H1 (cell line): ENCODE results near the gene NME9. TPM values are rescaled to one million over a fixed set of nuclear protein-coding genes. Genes with fewer than 3 reads are reported as not detected.

Experiments used
- CTCF ChIA-PET: fragments of 300-600 bp; sonication (Branson Sonifier 250); formaldehyde crosslinking; loops from one replicate; lab custom pipeline; 2021; ENCODE audit not compliant: partially characterized antibody; lab: Charles Lee
- POLR2A ChIA-PET: fragments of 300-600 bp; sonication (Branson Sonifier 250); formaldehyde crosslinking; loops from one replicate; lab custom pipeline; 2021; ENCODE audit warnings: inconsistent platforms; ENCODE audit not compliant: partially characterized antibody; lab: Charles Lee
- DNase-seq, 2 experiments: peaks; one replicate each; pipeline versions ENCODE4 v3.0.0 to v3.0.0-alpha.2; 2010 to 2022; ENCODE audit warnings: low spot score in 2 of 2, low read depth in 1 of 2, mixed read lengths in 1 of 2
- FAIRE-seq: peaks from 2 replicates; lab custom pipeline; 2011; peaks lifted over from hg19 to GRCh38; lab: Jason Lieb, UNC
- H2AFZ ChIP-seq: 2 replicates; pipeline ENCODE4 v1.8.1; 2012; ENCODE audit warnings: low read length, inconsistent platforms
- H2AK5ac ChIP-seq: 2 replicates; pipeline ENCODE4 v1.6.1; 2013; ENCODE audit warnings: low read depth, low read length
- H2BK120ac ChIP-seq: replicated peaks from 2 replicates; pipeline ENCODE3; 2013; ENCODE audit warnings: low read depth, low read length, inconsistent platforms
- H2BK12ac ChIP-seq: 2 replicates; pipeline ENCODE4 v1.6.1; 2013; ENCODE audit warnings: low read depth, low read length
- H2BK15ac ChIP-seq: 2 replicates; pipeline ENCODE4 v1.6.1; 2013; ENCODE audit warnings: low read length
- H2BK20ac ChIP-seq: 2 replicates; pipeline ENCODE4 v1.6.1; 2013; ENCODE audit warnings: low read length
- H2BK5ac ChIP-seq: 2 replicates; pipeline ENCODE4 v1.6.1; 2013; ENCODE audit warnings: low read depth, low read length
- H3K14ac ChIP-seq: 2 replicates; pipeline ENCODE4 v1.6.1; 2013; ENCODE audit warnings: inconsistent platforms; ENCODE audit not compliant: insufficient read length
- H3K18ac ChIP-seq: 2 replicates; pipeline ENCODE4 v1.6.1; 2013; ENCODE audit warnings: low read length; ENCODE audit errors: extremely low read depth
- H3K23ac ChIP-seq: 2 replicates; pipeline ENCODE4 v1.6.1; 2013; ENCODE audit warnings: inconsistent platforms; ENCODE audit not compliant: insufficient read length
- H3K23me2 ChIP-seq: 2 replicates; pipeline ENCODE4 v1.6.1; 2013; ENCODE audit warnings: low read depth, low read length
- H3K27ac ChIP-seq: 2 replicates; pipeline ENCODE4 v1.6.1; 2011; ENCODE audit warnings: low read depth, low read length, inconsistent platforms
- H3K27me3 ChIP-seq, 4 experiments: replicated peaks in 1 of 4; 1 replicate in 1 of 4; 2 replicates in 3 of 4; pipeline versions ENCODE4 v1.6.1 to v1.8.1; 2011 to 2013; ENCODE audit warnings: low read length in 3 of 4, mild to moderate bottlenecking in 3 of 4, inconsistent platforms in 2 of 4, mixed read lengths in 2 of 4, moderate library complexity in 1 of 4; ENCODE audit not compliant: control insufficient read depth in 3 of 4, insufficient read depth in 3 of 4; ENCODE audit errors: extremely low read depth in 1 of 4
- H3K36me3 ChIP-seq, 4 experiments: 2 replicates each; pipeline versions ENCODE4 v1.6.1 to v1.8.1; 2011 to 2013; ENCODE audit warnings: mild to moderate bottlenecking in 4 of 4, low read length in 3 of 4, moderate library complexity in 2 of 4, control low read depth in 1 of 4, inconsistent platforms in 1 of 4; ENCODE audit not compliant: insufficient read depth in 4 of 4, control insufficient read depth in 2 of 4
- H3K4ac ChIP-seq: replicated peaks from 2 replicates; pipeline ENCODE3; 2013; ENCODE audit warnings: low read length, low read depth, mixed read lengths, inconsistent platforms; ENCODE audit not compliant: insufficient read length
- H3K4me1 ChIP-seq, 4 experiments: replicated peaks in 1 of 4; 1 replicate in 1 of 4; 2 replicates in 3 of 4; pipeline versions ENCODE4 v1.6.1 to v1.8.1; 2011 to 2013; ENCODE audit warnings: low read length in 3 of 4, inconsistent platforms in 2 of 4, mixed read lengths in 1 of 4; ENCODE audit not compliant: insufficient read depth in 4 of 4, control insufficient read depth in 3 of 4
- H3K4me2 ChIP-seq, 2 experiments: 2 replicates each; pipeline versions ENCODE4 v1.6.1 to v1.8.1; 2011 to 2013; ENCODE audit warnings: low read depth in 2 of 2, low read length in 2 of 2, control low read depth in 1 of 2, inconsistent platforms in 1 of 2, mild to moderate bottlenecking in 1 of 2; ENCODE audit not compliant: insufficient read depth in 1 of 2
- H3K4me3 ChIP-seq, 4 experiments: fragments of 200-600, 300-600 bp in 1 of 4; sonication (generic), shearing (Covaris generic), sonication (Bioruptor Twin) in 1 of 4; 2 replicates each; pipeline versions ENCODE4 v1.5.1 to v1.8.1; 2011 to 2016; ENCODE audit warnings: low read length in 4 of 4, low read depth in 3 of 4, control low read depth in 2 of 4, inconsistent platforms in 2 of 4, mild to moderate bottlenecking in 2 of 4, mixed read lengths in 1 of 4, moderate library complexity in 1 of 4; ENCODE audit not compliant: insufficient read depth in 2 of 4; ENCODE audit errors: extremely low read depth in 1 of 4
- H3K56ac ChIP-seq: replicated peaks from 2 replicates; pipeline ENCODE3; 2013; ENCODE audit warnings: low read depth, mild to moderate bottlenecking, mixed read lengths, low read length, inconsistent platforms; ENCODE audit not compliant: insufficient read length
- H3K79me1 ChIP-seq: 2 replicates; pipeline ENCODE4 v1.6.1; 2013; ENCODE audit warnings: low read depth, low read length, control low read depth
- H3K79me2 ChIP-seq, 2 experiments: 2 replicates each; pipeline versions ENCODE4 v1.6.1 to v1.8.1; 2012 to 2013; ENCODE audit warnings: low read length in 2 of 2, mild to moderate bottlenecking in 2 of 2, inconsistent platforms in 1 of 2; ENCODE audit not compliant: insufficient read depth in 2 of 2, control insufficient read depth in 1 of 2
- H3K9ac ChIP-seq, 4 experiments: replicated peaks in 1 of 4; 1 replicate in 1 of 4; 2 replicates in 3 of 4; pipeline versions ENCODE4 v1.6.1 to v1.8.1; 2011 to 2013; ENCODE audit warnings: low read depth in 3 of 4, low read length in 3 of 4, control low read depth in 2 of 4, mild to moderate bottlenecking in 2 of 4, moderate library complexity in 2 of 4, inconsistent platforms in 1 of 4; ENCODE audit errors: extremely low read depth in 1 of 4
- H3K9me3 ChIP-seq, 2 experiments: 2 replicates each; pipeline versions ENCODE4 v1.6.1 to v1.8.1; 2012 to 2013; ENCODE audit warnings: mild to moderate bottlenecking in 2 of 2, moderate library complexity in 2 of 2, control low read depth in 1 of 2, inconsistent platforms in 1 of 2, low read depth in 1 of 2, low read length in 1 of 2, mixed read lengths in 1 of 2; ENCODE audit not compliant: insufficient read depth in 2 of 2
- H4K20me1 ChIP-seq, 2 experiments: replicated peaks in 1 of 2; 2 replicates each; pipeline versions ENCODE3 to v1.8.1; 2011 to 2013; ENCODE audit warnings: inconsistent platforms in 2 of 2, low read length in 2 of 2, mild to moderate bottlenecking in 1 of 2; ENCODE audit not compliant: insufficient read depth in 2 of 2, control insufficient read depth in 1 of 2
- H4K5ac ChIP-seq: 2 replicates; pipeline ENCODE4 v1.6.1; 2013; ENCODE audit warnings: low read length, low read depth, mixed read lengths, inconsistent platforms; ENCODE audit not compliant: insufficient read length
- H4K8ac ChIP-seq: 2 replicates; pipeline ENCODE4 v1.8.0; 2013; ENCODE audit warnings: mild to moderate bottlenecking, moderate library complexity, low read length, inconsistent platforms; ENCODE audit not compliant: insufficient read depth; ENCODE audit errors: extremely low read depth
- H4K91ac ChIP-seq: replicated peaks from 2 replicates; pipeline ENCODE3; 2013; ENCODE audit warnings: low read length, mixed read lengths, inconsistent platforms; ENCODE audit not compliant: insufficient read length
- ATF3 ChIP-seq: IDR thresholded peaks from 2 replicates; pipeline ENCODE4 v1.6.1; 2011; ENCODE audit warnings: low read depth, mild to moderate bottlenecking, low read length; ENCODE audit not compliant: insufficient read depth
- CHD1 ChIP-seq: IDR thresholded peaks from 2 replicates; pipeline ENCODE4 v1.6.1; 2012; ENCODE audit warnings: low read depth, low read length, improper control_type of control experiment
- GTF2F1 ChIP-seq: IDR thresholded peaks from 2 replicates; pipeline ENCODE4 v1.6.1; 2012; ENCODE audit warnings: low read depth, low read length, improper control_type of control experiment, borderline replicate concordance
- JUN ChIP-seq: IDR thresholded peaks from 2 replicates; pipeline ENCODE4 v1.6.1; 2011; ENCODE audit warnings: low read depth, mild to moderate bottlenecking, improper control_type of control experiment, low read length
- JUND ChIP-seq: IDR thresholded peaks from 2 replicates; pipeline ENCODE4 v1.6.1; 2011; ENCODE audit warnings: mild to moderate bottlenecking, improper control_type of control experiment, low read length
- POLR2A ChIP-seq, 2 experiments: IDR thresholded peaks; 1 replicate in 1 of 2; 2 replicates in 1 of 2; pipeline ENCODE4 v1.6.1; 2011; ENCODE audit warnings: low read depth in 2 of 2, low read length in 2 of 2, mild to moderate bottlenecking in 2 of 2; ENCODE audit errors: control extremely low read depth in 1 of 2
- POU5F1 ChIP-seq: IDR thresholded peaks from 2 replicates; pipeline ENCODE4 v1.6.1; 2011; ENCODE audit warnings: low read depth, mild to moderate bottlenecking, low read length, moderate library complexity
- RAD21 ChIP-seq, 2 experiments: IDR thresholded peaks in 1 of 2; conservative IDR thresholded peaks in 1 of 2; 2 replicates each; pipeline ENCODE4 v1.6.1; 2011; ENCODE audit warnings: low read depth in 2 of 2, low read length in 2 of 2, improper control_type of control experiment in 1 of 2, inconsistent platforms in 1 of 2, mild to moderate bottlenecking in 1 of 2, moderate library complexity in 1 of 2
- RNF2 ChIP-seq: fragments of 200-900, 300-1000 bp; sonication (generic); IDR thresholded peaks from 2 replicates; pipeline ENCODE4 v1.7.1; 2016; ENCODE audit warnings: borderline replicate concordance, low read depth, mild to moderate bottlenecking, antibody characterized with exemption, low read length; ENCODE audit not compliant: poor library complexity, severe bottlenecking; ENCODE audit errors: missing control alignments
- RXRA ChIP-seq: IDR thresholded peaks from 2 replicates; pipeline ENCODE4 v1.6.1; 2011; ENCODE audit warnings: low read depth, mild to moderate bottlenecking, low read length, moderate library complexity; ENCODE audit not compliant: insufficient read depth
- SP4 ChIP-seq: IDR thresholded peaks from 2 replicates; pipeline ENCODE4 v1.6.1; 2012; ENCODE audit warnings: low read length, inconsistent platforms
- TCF12 ChIP-seq: IDR thresholded peaks from 2 replicates; pipeline ENCODE4 v1.6.1; 2011; ENCODE audit warnings: low read depth, mild to moderate bottlenecking, low read length
- USF2 ChIP-seq: IDR thresholded peaks from 2 replicates; pipeline ENCODE4 v1.6.1; 2011; ENCODE audit warnings: low read length, improper control_type of control experiment
- WGBS, 2 experiments: shearing (Covaris generic) in 1 of 2; methylation state at CpG; one replicate each; pipeline versions ENCODE4 v1.1.6 to v1.1.7; 2013 to 2015; ENCODE audit warnings: low lambda C conversion rate in 2 of 2, mixed read lengths in 2 of 2, inconsistent platforms in 1 of 2, low coverage in 1 of 2, missing lambda C conversion rate in 1 of 2; ENCODE audit not compliant: insufficient replicate concordance in 2 of 2, insufficient coverage in 1 of 2, insufficient read length in 1 of 2; ENCODE audit errors: extremely low coverage in 1 of 2, missing lambda C conversion rate in 1 of 2; 5-methylcytosine and 5-hydroxymethylcytosine counted together
- polyA plus RNA-seq, 7 experiments: library from polyadenylated mRNA; depleted of rRNA in 3 of 7; stranded (reverse) in 5 of 7; unstranded in 2 of 7; fragments of >200 nt in 5 of 7; fragments of 200-250 nt in 2 of 7; gene quantifications; 1 replicate in 5 of 7; 2 replicates in 1 of 7; 4 replicates in 1 of 7; pipeline versions ENCODE4 v1.2.1 to v1.2.3, GENCODE V29; 2011 to 2013; ENCODE audit warnings: missing spikeins in 2 of 7, mixed read lengths in 2 of 7
- total RNA-seq: library from RNA; stranded (reverse); fragmentation: NEBNext Ultra II Directional; extraction: Animal tissue kit (Norgen Biotek cat#: 25700); gene quantifications from 2 replicates; pipeline ENCODE4 v1.2.1, GENCODE V29; 2021

Gene NME9
- total and polyA plus RNA-seq, 2 of the 8 experiments (the other 6 are each of a cell fraction or from before 2014, with no cell fraction given) = 0.11 TPM; not detected in 1

- H3K27ac ChIP-seq = no peak overlapping the region
- H3K79me1 ChIP-seq = no peaks in the 10 kb centered on the region
- DNase-seq (no peak), FAIRE-seq (no peak)
- no peak overlapping the region for H3K4me3 ChIP-seq
- no peak overlapping the region for H4K5ac ChIP-seq
- H2BK5ac ChIP-seq = no peak overlapping the region
- H3K14ac ChIP-seq = no peak overlapping the region
- H4K91ac ChIP-seq = no peak overlapping the region
- H3K27me3 ChIP-seq = no peaks in the 10 kb centered on the region
- WGBS, 2 experiments = 94% methylated on average over 1 of the region's 1 CpG; no CpG with 5 or more reads in 1 of the 2 experiments
- POLR2A ChIA-PET = no interaction called here
- H3K23me2 ChIP-seq = no peaks in the 10 kb centered on the region
- no peaks in the 10 kb centered on the region for H4K20me1 ChIP-seq
- H3K9me3 ChIP-seq = no peaks in the 10 kb centered on the region
- peaks cover 0 to 5% (median 2%) of the 10 kb centered on the region in 4 experiments; a peak in 5 of 8 replicates for H3K36me3 ChIP-seq
- H2BK20ac ChIP-seq = no peak overlapping the region
- H3K23ac ChIP-seq = no peak overlapping the region
- H2BK12ac ChIP-seq = no peak overlapping the region
- H2AK5ac ChIP-seq = no peak overlapping the region
- H3K79me2 ChIP-seq = no peaks in the 10 kb centered on the region
- H4K8ac ChIP-seq = no peak overlapping the region
- no peak overlapping the region for H2AFZ ChIP-seq
- no peak overlapping the region for H3K9ac ChIP-seq
- no peak overlapping the region for H3K4me2 ChIP-seq
- CTCF ChIA-PET = interaction anchor here (1.0 kb wide), 1 partner anchor 67 kb away, joined by 3 read pairs; no protein-coding TSS in a partner anchor
- no peak overlapping the region for H3K56ac ChIP-seq
- H3K4me1 ChIP-seq = no peaks in the 10 kb centered on the region
- no peak overlapping the region for H2BK15ac ChIP-seq
- H3K4ac ChIP-seq = no peak overlapping the region
- H2BK120ac ChIP-seq = no peak overlapping the region
- no peak overlapping the region for H3K18ac ChIP-seq
- TF ChIP-seq RXRA (no peak), SP4 (no peak), POLR2A (IDR thresholded peaks at IDR 0.05; ENCODE audit: control extremely low read depth in 1 of 2, low read depth in 2 of 2, low read length in 2 of 2) (no peak), JUN (no peak), JUND (no peak), TCF12 (no peak), RNF2 (no peak), CHD1 (no peak), USF2 (no peak), ATF3 (no peak), RAD21 (IDR thresholded peaks at IDR 0.05 in 1 of 2, conservative IDR thresholded peaks at IDR 0.05 in 1 of 2; ENCODE audit: low read depth in 2 of 2, low read length in 2 of 2) (no peak), GTF2F1 (no peak), POU5F1 (no peak)
Measured at GRCh38 chr3:138260611-138261010, 69.0 kb downstream of the NME9 start.
